A549 (cell line): ENCODE measurements around the gene IGLL1. TPM values are rescaled to one million over a fixed set of nuclear protein-coding genes. Genes with fewer than 3 reads are reported as not detected.

ENCODE experiments used
- ATAC-seq, 2 experiments: fragments of 200-7000 bp in 1 of 2; fragments of >200 bp in 1 of 2; cut with Nextera tagmentation in 1 of 2; cut with Tn5 transposase in 1 of 2; 3 replicates each; pipeline versions ENCODE4 v1.8.0 to v1.9.1; 2018 to 2020; ENCODE audit warnings: mild to moderate bottlenecking in 1 of 2, moderate library complexity in 1 of 2
- CTCF ChIA-PET: fragments of 300-600 bp; sonication (Branson Sonifier 250); formaldehyde crosslinking; extraction: SDS; loops from one replicate; lab custom pipeline; 2021; ENCODE audit warnings: antibody characterized with exemption, inconsistent platforms; lab: Yijun Ruan, JAX
- POLR2A ChIA-PET: fragments of 350-600 bp; formaldehyde crosslinking; extraction: SDS; loops from one replicate; lab custom pipeline; 2021; ENCODE audit warnings: antibody characterized with exemption, inconsistent platforms; lab: Yijun Ruan, JAX
- DNase-seq, 2 experiments: peaks; one replicate each; pipeline versions ENCODE4 v3.0.0 to v3.0.0-alpha.2; 2011 to 2016; ENCODE audit warnings: low read depth in 1 of 2, low spot score in 1 of 2
- FAIRE-seq: peaks from 2 replicates; lab custom pipeline; 2011; peaks lifted over from hg19 to GRCh38; lab: Jason Lieb, UNC
- H3K27ac ChIP-seq, 2 experiments: fragments of >200 bp; sonication (Bioruptor Twin); formaldehyde crosslinking; 3 replicates each; pipeline ENCODE4 v1.5.1; 2016 to 2017
- H3K4me1 ChIP-seq: fragments of >200 bp; sonication (Bioruptor Twin); formaldehyde crosslinking; 3 replicates; pipeline ENCODE4 v1.6.1; 2016
- H3K4me2 ChIP-seq: fragments of >200 bp; sonication (Bioruptor Twin); formaldehyde crosslinking; 3 replicates; pipeline ENCODE4 v1.6.1; 2016
- H3K4me3 ChIP-seq: fragments of >200 bp; sonication (Bioruptor Twin); formaldehyde crosslinking; 3 replicates; pipeline ENCODE4 v1.5.1; 2016
- H3K9me3 ChIP-seq: fragments of >200 bp; sonication (Bioruptor Twin); formaldehyde crosslinking; 3 replicates; pipeline ENCODE4 v1.6.1; 2016
- BHLHE40 ChIP-seq: IDR thresholded peaks from 2 replicates; pipeline ENCODE4 v1.6.1; 2012; ENCODE audit warnings: low read depth, low read length, inconsistent platforms
- CEBPB ChIP-seq, 2 experiments: fragments of >200 bp in 1 of 2; sonication (Bioruptor Twin) in 1 of 2; formaldehyde crosslinking in 1 of 2; IDR thresholded peaks; 2 replicates each; pipeline ENCODE4 v1.6.1; 2012 to 2016
- EHF ChIP-seq: fragments of 250-450 bp; sonication (Bioruptor Pico); IDR thresholded peaks from 2 replicates; pipeline ENCODE4 v1.5.0; 2020; ENCODE audit warnings: mild to moderate bottlenecking
- EHMT2 ChIP-seq: fragments of 200-600 bp; sonication (generic); IDR thresholded peaks from 2 replicates; pipeline ENCODE4 v1.6.1; 2016; ENCODE audit warnings: antibody characterized with exemption, low read depth, mild to moderate bottlenecking, moderate library complexity
- FOXS1 ChIP-seq: fragments of 250-450 bp; sonication (Bioruptor Pico); IDR thresholded peaks from 2 replicates; pipeline ENCODE4 v1.5.0; 2020; ENCODE audit warnings: mild to moderate bottlenecking, moderate library complexity
- GATA3 ChIP-seq: IDR thresholded peaks from 2 replicates; pipeline ENCODE4 v1.6.1; 2012; ENCODE audit warnings: borderline replicate concordance
- HDAC2 ChIP-seq: fragments of 200-600 bp; sonication (generic); IDR thresholded peaks from 2 replicates; pipeline ENCODE4 v1.6.1; 2016
- HOXA7 ChIP-seq: fragments of 250-450 bp; sonication (Bioruptor Pico); IDR thresholded peaks from 2 replicates; pipeline ENCODE4 v1.5.0; 2020; ENCODE audit warnings: mild to moderate bottlenecking, moderate library complexity
- HOXB13 ChIP-seq: fragments of 250-450 bp; sonication (Bioruptor Pico); IDR thresholded peaks from 2 replicates; pipeline ENCODE4 v1.5.0; 2020; ENCODE audit warnings: low read depth, mild to moderate bottlenecking, moderate library complexity
- HOXB5 ChIP-seq: fragments of 250-450 bp; sonication (Bioruptor Pico); IDR thresholded peaks from 2 replicates; pipeline ENCODE4 v1.5.0; 2020; ENCODE audit warnings: mild to moderate bottlenecking, moderate library complexity
- KDM1A ChIP-seq: fragments of 200-600 bp; sonication (generic); IDR thresholded peaks from 2 replicates; pipeline ENCODE4 v1.6.1; 2016; ENCODE audit warnings: low read depth, mild to moderate bottlenecking
- KDM5A ChIP-seq: fragments of 200-600 bp; sonication (generic); IDR thresholded peaks from 2 replicates; pipeline ENCODE4 v1.6.1; 2016; ENCODE audit warnings: antibody characterized with exemption, mild to moderate bottlenecking
- MYC ChIP-seq: IDR thresholded peaks from 2 replicates; pipeline ENCODE4 v1.6.1; 2012; ENCODE audit warnings: mild to moderate bottlenecking, inconsistent platforms, low read length, improper control_type of control experiment, borderline replicate concordance
- NR3C1 ChIP-seq: fragments of >200 bp; sonication (Bioruptor Twin); formaldehyde crosslinking; IDR thresholded peaks from 3 replicates; pipeline ENCODE4 v1.6.1; 2017
- POLR2A ChIP-seq: IDR thresholded peaks from 2 replicates; pipeline ENCODE4 v1.6.1; 2012; ENCODE audit warnings: mild to moderate bottlenecking, low read length
- RARB ChIP-seq: fragments of 250-450 bp; sonication (Bioruptor Pico); IDR thresholded peaks from 2 replicates; pipeline ENCODE4 v1.8.0; 2021; ENCODE audit warnings: mild to moderate bottlenecking, moderate library complexity
- RFX5 ChIP-seq: fragments of 450-650 bp; IDR thresholded peaks from 2 replicates; pipeline ENCODE4 v1.7.1; 2014; ENCODE audit warnings: antibody characterized with exemption, mild to moderate bottlenecking, moderate library complexity
- SREBF2 ChIP-seq: fragments of 450-650 bp; IDR thresholded peaks from 2 replicates; pipeline ENCODE4 v1.6.1; 2014; ENCODE audit warnings: mild to moderate bottlenecking, moderate library complexity
- TP53 ChIP-seq: fragments of 250-450 bp; sonication (Bioruptor Pico); IDR thresholded peaks from 2 replicates; pipeline ENCODE4 v1.5.0; 2021; ENCODE audit warnings: mild to moderate bottlenecking, moderate library complexity
- ZC3H11A ChIP-seq: fragments of 450-650 bp; IDR thresholded peaks from 2 replicates; pipeline ENCODE4 v1.6.1; 2014; ENCODE audit warnings: antibody characterized with exemption, mild to moderate bottlenecking
- ZFP36 ChIP-seq: fragments of 450-650 bp; IDR thresholded peaks from 2 replicates; pipeline ENCODE4 v1.6.1; 2014; ENCODE audit warnings: borderline replicate concordance; ENCODE audit not compliant: partially characterized antibody
- WGBS: methylation state at CpG from one replicate; pipeline ENCODE4 v1.1.6; 2017; ENCODE audit errors: missing lambda C conversion rate; 5-methylcytosine and 5-hydroxymethylcytosine counted together
- polyA plus RNA-seq, 4 experiments: library from polyadenylated mRNA; depleted of rRNA in 3 of 4; stranded (reverse); fragments of >200 nt; fragmentation: RNase III in 1 of 4; extraction: RNeasy Plus Mini Kit Qiagen cat#74134 plus additional on column Dnase treatment in 1 of 4; gene quantifications; 2 replicates in 3 of 4; 3 replicates in 1 of 4; pipeline ENCODE4 v1.2.3, GENCODE V29; 2011 to 2017
- TF ChIP-seq, protein P1 (sequence below): fragments of 150-350 bp; IDR thresholded peaks from 2 replicates; pipeline ENCODE4 v1.6.1; 2014; ENCODE audit warnings: low read depth, mild to moderate bottlenecking, low read length
- TF ChIP-seq, protein P2 (sequence below): fragments of >200 bp; sonication (Bioruptor Twin); formaldehyde crosslinking; IDR thresholded peaks from 2 replicates; pipeline ENCODE4 v1.6.1; 2016
- TF ChIP-seq, protein P3 (sequence below): IDR thresholded peaks from 2 replicates; pipeline ENCODE4 v1.6.1; 2012; ENCODE audit warnings: low read depth, borderline replicate concordance
- TF ChIP-seq, protein P4 (sequence below): IDR thresholded peaks from 2 replicates; pipeline ENCODE4 v1.6.1; 2012
- TF ChIP-seq, protein P5 (sequence below): fragments of 250-450 bp; sonication (Bioruptor Pico); IDR thresholded peaks from 2 replicates; pipeline ENCODE4 v1.5.0; 2021; ENCODE audit warnings: mild to moderate bottlenecking, moderate library complexity, borderline replicate concordance

Gene IGLL1
- polyA plus RNA-seq, 2 of the 4 experiments (the other 2 are of a cell fraction), result not detected

DNA sequence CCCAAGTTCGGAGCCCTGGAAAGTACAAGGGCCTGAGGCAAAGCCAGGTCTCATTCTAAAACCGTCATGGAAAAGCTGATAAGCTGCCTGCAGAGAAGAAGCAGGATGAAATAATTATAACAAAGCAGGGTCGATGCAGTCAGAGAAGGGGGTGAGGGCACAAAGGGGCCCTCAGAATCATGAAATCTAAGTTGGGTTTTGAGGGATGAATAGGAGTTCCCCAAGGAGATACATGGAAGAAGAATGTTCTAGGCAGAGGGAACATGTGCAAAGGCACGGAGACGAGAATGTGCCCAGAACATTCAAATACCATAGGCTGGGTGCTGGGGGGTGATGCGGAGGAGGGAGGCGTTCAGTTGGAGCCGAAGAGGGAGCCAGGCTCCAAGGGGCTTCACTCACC is 25.0 kb downstream of the IGLL1 start:
- no peak for DNase-seq
- TF ChIP-seq RFX5 (no peak), SREBF2 (no peak), MYC (no peak), EHMT2 (no peak), HOXB13 (CRISPR knock-in tag) (no peak), RARB (no peak)
- TF ChIP-seq, all 56 proteins: peak for 0
- Histone ChIP-seq H3K27ac (no peak overlapping the region), H3K9me3 (no peaks in the 10 kb centered on the region), H3K4me1 (no peaks in the 10 kb centered on the region), H3K4me3 (no peak overlapping the region), H3K4me2 (no peak overlapping the region)
- ChIA-PET POLR2A (no interaction called here), CTCF (interaction anchor here (1.2 kb wide), 1 partner anchor 14 kb away, joined by 5 read pairs; no protein-coding TSS in a partner anchor)
- FAIRE-seq (no peak), ATAC-seq (no peak)
- 50% methylated on average over 8 of the region's 8 CpGs for WGBS

DNA sequence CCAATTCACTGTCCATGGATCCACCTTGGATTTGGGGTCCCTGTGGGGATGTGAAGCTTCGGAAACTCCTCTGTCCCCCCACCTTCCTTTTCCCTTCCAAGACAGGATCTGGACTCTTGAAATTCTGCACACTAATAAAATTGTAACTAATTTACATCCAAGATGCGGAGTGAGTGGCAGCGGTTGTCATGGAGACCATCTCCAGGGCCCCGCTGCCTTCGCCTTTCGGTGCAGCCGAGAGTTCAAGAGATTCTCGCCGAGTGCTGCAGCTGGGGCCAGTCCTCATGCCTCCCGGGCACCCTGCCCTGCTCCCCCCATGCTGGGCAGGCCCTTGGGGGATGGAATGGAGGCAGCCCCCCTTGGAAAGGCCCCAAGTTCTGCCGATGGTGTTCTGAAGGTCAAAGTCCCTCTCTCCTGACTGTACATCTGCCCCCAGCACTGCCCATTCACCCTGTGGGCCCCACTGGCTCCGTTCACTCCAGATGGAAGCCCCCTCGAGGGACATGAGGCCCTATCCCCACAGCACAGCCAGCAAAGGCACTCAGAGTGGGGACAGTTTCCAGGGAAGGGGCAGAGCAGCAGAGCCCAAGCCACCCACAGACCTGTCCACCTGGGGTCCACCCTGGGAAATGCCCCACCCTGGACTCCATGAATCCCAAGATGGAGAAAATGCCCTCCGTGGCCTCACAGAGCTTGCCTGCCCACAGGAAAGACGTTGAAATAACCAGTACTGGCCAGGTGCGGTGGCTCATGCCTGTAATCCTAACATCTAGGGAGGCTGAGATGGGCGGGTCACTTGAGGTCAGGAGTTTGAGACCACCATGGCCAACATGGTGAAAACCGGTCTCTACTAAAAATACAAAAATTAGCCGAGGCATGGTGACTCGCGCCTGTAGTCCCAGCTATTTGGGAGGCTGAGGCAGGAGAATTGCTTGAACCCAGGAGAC is 25.9 kb downstream of the IGLL1 start:
- 70% methylated on average over 12 of the region's 21 CpGs for WGBS

GRCh38 chr22:23553438-23553837 is 26.7 kb downstream of the IGLL1 start:
- DNase-seq (no peak), ATAC-seq (no peak), FAIRE-seq (no peak)
- no peak overlapping the region for H3K4me2 ChIP-seq
- H3K9me3 ChIP-seq, result no peaks in the 10 kb centered on the region
- 28% methylated on average over 3 of the region's 5 CpGs for WGBS
- no peaks in the 10 kb centered on the region for H3K4me1 ChIP-seq
- POLR2A ChIA-PET, result no interaction called here
- TF ChIP-seq KDM1A, result no peak
- TF ChIP-seq EHF (CRISPR knock-in tag), result no peak
- TF ChIP-seq, protein P1, sequence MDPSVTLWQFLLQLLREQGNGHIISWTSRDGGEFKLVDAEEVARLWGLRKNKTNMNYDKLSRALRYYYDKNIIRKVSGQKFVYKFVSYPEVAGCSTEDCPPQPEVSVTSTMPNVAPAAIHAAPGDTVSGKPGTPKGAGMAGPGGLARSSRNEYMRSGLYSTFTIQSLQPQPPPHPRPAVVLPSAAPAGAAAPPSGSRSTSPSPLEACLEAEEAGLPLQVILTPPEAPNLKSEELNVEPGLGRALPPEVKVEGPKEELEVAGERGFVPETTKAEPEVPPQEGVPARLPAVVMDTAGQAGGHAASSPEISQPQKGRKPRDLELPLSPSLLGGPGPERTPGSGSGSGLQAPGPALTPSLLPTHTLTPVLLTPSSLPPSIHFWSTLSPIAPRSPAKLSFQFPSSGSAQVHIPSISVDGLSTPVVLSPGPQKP, result no peak
- TF ChIP-seq ZFP36, result no peak
- TF ChIP-seq HDAC2, result no peak
- no peak for TF ChIP-seq TP53 (CRISPR knock-in tag)
- TF ChIP-seq, protein P2, sequence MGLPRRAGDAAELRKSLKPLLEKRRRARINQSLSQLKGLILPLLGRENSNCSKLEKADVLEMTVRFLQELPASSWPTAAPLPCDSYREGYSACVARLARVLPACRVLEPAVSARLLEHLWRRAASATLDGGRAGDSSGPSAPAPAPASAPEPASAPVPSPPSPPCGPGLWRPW, result no peak
- TF ChIP-seq SREBF2, result no peak
- TF ChIP-seq BHLHE40, result no peak
- TF ChIP-seq EHMT2, result no peak
- TF ChIP-seq, protein P3, sequence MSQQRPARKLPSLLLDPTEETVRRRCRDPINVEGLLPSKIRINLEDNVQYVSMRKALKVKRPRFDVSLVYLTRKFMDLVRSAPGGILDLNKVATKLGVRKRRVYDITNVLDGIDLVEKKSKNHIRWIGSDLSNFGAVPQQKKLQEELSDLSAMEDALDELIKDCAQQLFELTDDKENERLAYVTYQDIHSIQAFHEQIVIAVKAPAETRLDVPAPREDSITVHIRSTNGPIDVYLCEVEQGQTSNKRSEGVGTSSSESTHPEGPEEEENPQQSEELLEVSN, result no peak
- CTCF ChIA-PET, result interaction anchor here (0.9 kb wide), 1 partner anchor 9 kb away, joined by 3 read pairs; no protein-coding TSS in a partner anchor
- no peak overlapping the region for H3K27ac ChIP-seq
- H3K4me3 ChIP-seq, result no peak overlapping the region

More for the DNA sequence above, 25.9 kb downstream of the IGLL1 start:
- Histone ChIP-seq H3K4me2 (no peak overlapping the region), H3K9me3 (no peaks in the 10 kb centered on the region), H3K4me3 (no peak overlapping the region), H3K27ac (no peak overlapping the region), H3K4me1 (no peaks in the 10 kb centered on the region)
- ChIA-PET POLR2A (no interaction called here), CTCF (interaction anchor here (0.9 to 1.0 kb wide), 2 partner anchors 10 to 37 kb away, joined by 3 read pairs; no protein-coding TSS in a partner anchor)
- FAIRE-seq (no peak), ATAC-seq (no peak), DNase-seq (no peak)
- TF ChIP-seq HOXB5 (CRISPR knock-in tag) (no peak), POLR2A (no peak), CEBPB (IDR thresholded peaks at IDR 0.05) (no peak), HOXB13 (CRISPR knock-in tag) (no peak), EHF (CRISPR knock-in tag) (no peak), ZC3H11A (no peak), HDAC2 (no peak), FOXS1 (CRISPR knock-in tag) (no peak), EHMT2 (no peak), GATA3 (no peak), HOXA7 (CRISPR knock-in tag) (no peak), NR3C1 (no peak), KDM5A (no peak)
- TF ChIP-seq, protein P2, result no peak
- TF ChIP-seq, protein P1, result no peak
- TF ChIP-seq, protein P4, sequence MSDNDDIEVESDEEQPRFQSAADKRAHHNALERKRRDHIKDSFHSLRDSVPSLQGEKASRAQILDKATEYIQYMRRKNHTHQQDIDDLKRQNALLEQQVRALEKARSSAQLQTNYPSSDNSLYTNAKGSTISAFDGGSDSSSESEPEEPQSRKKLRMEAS, result no peak
- TF ChIP-seq, protein P5, sequence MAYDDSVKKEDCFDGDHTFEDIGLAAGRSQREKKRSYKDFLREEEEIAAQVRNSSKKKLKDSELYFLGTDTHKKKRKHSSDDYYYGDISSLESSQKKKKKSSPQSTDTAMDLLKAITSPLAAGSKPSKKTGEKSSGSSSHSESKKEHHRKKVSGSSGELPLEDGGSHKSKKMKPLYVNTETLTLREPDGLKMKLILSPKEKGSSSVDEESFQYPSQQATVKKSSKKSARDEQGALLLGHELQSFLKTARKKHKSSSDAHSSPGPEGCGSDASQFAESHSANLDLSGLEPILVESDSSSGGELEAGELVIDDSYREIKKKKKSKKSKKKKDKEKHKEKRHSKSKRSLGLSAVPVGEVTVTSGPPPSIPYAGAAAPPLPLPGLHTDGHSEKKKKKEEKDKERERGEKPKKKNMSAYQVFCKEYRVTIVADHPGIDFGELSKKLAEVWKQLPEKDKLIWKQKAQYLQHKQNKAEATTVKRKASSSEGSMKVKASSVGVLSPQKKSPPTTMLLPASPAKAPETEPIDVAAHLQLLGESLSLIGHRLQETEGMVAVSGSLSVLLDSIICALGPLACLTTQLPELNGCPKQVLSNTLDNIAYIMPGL (CRISPR knock-in tag), result no peak
